Mononuclear cell (primary cell): ENCODE results near the gene RBM19. TPM values are rescaled to one million over a fixed set of nuclear protein-coding genes. Genes with fewer than 3 reads are reported as not detected.
"Not testable (repeated sequence)": the region's sequence is repeated elsewhere in the genome, so short reads cannot be mapped to it uniquely, and the experiment has no call there.

Experiments used
- H3K27me3 ChIP-seq: 2 replicates; pipeline ENCODE4 v1.6.0; 2011; ENCODE audit warnings: low read length, control low read depth; ENCODE audit not compliant: insufficient read depth
- H3K4me1 ChIP-seq: 2 replicates; pipeline ENCODE4 v1.5.1; 2011; ENCODE audit warnings: mild to moderate bottlenecking, low read length, control low read depth; ENCODE audit not compliant: insufficient read depth
- H3K4me3 ChIP-seq: 2 replicates; pipeline ENCODE4 v1.5.1; 2011; ENCODE audit warnings: mild to moderate bottlenecking, low read length, moderate library complexity
- H3K9me3 ChIP-seq: 2 replicates; pipeline ENCODE4 v1.5.1; 2011; ENCODE audit warnings: low read depth, mild to moderate bottlenecking, control low read depth, low read length
- total RNA-seq: library from RNA; depleted of rRNA; stranded (reverse); fragments of >200 nt; gene quantifications from one replicate; pipeline ENCODE4 v1.2.3, GENCODE V29; 2012

RBM19 gene
- total RNA-seq, 1 donor = 33.8 TPM

DNA sequence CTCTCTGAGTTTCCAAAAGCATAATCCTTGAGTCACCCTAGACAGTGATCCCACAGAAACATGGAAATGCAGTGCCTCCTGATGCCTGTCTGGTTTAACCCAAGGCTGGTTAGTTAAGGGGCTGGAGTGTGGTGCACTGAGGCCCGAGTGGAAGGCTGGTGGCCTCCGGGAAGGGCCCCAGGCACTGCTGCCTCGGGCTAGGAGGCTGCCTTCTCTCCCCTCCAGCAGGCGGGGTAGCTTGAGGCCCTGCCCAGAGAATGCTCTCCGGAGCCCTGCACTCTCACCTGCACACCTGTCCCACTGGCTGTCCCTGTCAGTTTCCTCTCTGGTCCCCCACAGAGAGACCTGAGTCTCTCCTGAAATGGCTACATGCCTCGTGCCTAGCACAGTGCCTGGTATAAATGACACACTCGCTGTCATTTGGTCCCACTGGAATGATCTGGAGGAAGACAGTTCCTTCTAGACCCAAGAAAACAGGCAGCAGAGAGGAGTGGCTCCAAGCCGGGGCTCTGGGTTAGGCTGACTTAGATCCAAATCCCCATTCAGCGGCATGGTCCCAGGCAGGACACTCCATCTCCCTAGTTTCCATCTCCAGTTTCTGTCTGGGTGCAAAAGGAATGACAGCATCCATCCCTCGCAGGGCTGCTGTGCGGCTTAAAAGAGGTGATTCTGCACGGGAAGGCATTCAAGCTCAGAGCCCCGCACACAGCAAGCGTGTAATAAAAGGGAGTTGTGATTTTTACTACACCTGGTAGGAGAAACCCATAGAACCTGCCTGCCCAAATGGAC, 54.0 kb downstream of the RBM19 start:
- H3K9me3 ChIP-seq = no peaks in the 10 kb centered on the region
- no peak overlapping the region for H3K4me3 ChIP-seq
- no peaks in the 10 kb centered on the region for H3K27me3 ChIP-seq
- H3K4me1 ChIP-seq = no peaks in the 10 kb centered on the region

GRCh38 chr12:113910751-113911272, 55.3 kb downstream of the RBM19 start:
- no peaks in the 10 kb centered on the region for H3K27me3 ChIP-seq
- H3K9me3 ChIP-seq = no peaks in the 10 kb centered on the region
- no peaks in the 10 kb centered on the region for H3K4me1 ChIP-seq
- H3K4me3 ChIP-seq = no peak overlapping the region

- H3K9me3 ChIP-seq = no peaks in the 10 kb centered on the region
- H3K4me1 ChIP-seq = no peaks in the 10 kb centered on the region
- no peaks in the 10 kb centered on the region for H3K27me3 ChIP-seq
- no peak overlapping the region for H3K4me3 ChIP-seq
These were observed 56.2 kb downstream of the RBM19 start for GRCh38 chr12:113909776-113910420.

DNA sequence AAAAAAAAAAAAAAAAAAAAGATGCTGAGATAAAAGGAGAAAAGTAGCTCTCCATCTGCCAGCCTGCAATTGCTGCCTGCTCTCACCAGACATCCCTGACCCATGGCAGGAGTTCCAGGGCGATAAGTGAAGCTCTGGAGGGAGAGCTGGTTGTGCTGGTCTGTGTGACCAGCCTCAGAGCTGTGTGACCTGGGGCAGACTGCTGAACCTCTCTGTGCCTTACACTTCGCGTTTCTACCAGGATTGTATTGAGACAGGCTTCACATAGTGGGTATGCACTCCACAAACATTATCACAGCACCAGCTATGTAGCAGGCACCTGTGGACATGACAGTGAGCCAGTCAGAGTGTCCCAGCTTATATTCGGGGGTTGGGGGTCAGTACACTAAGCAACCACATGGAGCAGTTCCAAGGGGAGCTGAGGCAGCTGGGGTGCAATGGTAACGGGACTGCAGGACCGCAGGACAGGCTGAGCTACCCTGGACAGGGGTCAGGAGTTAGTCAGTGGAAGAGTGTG, 57.5 kb downstream of the RBM19 start:
- Histone ChIP-seq H3K4me1 (no peaks in the 10 kb centered on the region), H3K4me3 (no peak overlapping the region), H3K27me3 (no peaks in the 10 kb centered on the region), H3K9me3 (no peaks in the 10 kb centered on the region)

DNA sequence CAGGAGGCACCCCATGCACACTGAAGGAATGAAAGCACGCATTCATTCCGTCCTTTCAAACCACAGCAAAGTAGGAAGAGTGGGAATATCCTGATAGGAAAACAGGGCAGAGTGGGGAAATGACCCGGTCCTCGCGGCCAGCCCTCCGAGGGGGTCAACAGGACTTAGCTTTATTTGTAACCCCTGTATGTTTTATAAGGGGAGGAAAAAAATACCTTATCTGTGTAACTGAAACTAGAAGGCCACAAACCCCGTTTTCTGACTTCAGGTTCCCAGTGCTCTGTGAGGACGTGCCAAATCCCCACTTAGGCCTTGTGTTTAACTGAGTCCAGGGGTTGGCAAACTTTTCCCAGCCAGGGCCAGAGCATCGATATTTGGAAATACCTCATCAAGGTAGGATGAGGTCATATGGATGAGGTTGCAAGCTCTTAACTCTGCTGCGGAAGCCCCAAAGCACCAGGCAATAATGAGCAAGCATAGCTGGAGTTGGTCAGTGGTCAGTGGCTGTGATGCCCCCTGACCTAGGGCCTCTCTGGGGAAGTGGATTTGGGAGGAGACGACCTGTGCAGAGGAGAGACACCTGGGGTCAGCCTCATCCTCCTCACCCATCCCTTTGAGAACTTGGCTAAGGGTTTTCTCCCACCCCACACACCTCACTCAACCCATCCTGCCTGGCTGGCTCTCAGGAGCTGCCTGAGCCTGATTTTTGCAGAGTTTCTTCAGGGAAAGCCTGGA, 58.5 kb downstream of the RBM19 start:
- H3K9me3 ChIP-seq = no peaks in the 10 kb centered on the region
- H3K4me3 ChIP-seq = no peak overlapping the region
- H3K27me3 ChIP-seq = no peaks in the 10 kb centered on the region
- no peaks in the 10 kb centered on the region for H3K4me1 ChIP-seq

DNA sequence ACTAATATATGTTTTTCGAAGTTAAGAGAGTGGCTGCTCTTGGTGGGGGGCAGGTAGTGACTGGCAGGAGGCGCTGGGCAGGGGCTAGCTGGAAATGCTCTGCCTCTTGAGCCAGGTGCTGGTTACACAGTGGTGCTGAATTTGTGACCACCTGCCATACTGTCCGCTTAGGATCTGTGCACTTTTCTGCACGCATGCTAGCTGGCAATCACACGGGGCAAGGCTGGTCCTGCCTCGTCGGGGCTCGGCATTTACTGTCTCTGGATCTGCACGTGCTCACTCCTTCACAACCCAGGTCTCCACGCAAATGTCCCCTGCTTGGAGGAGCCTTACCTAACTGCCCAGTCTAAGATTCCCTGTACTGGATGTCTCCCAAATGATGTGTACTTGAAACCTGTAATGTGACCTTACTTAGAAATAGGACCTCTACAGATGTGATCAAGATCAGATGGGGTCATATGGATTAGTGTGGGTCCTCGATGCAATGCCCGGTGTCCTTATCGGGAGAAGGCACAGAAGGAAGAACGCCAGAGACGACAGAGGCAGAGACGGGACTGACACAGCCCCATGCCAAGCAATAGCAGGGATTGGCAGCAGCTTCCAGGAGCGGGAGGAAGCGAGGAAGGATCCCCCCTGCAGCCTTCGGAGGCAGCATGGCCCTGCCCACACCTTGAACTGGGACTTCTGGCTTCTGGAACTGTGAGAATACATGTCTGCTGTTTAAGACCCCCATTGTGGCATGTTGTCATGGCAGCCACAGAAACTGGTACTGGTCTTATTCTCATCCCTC, 59.5 kb downstream of the RBM19 start:
- H3K4me1 ChIP-seq = no peaks in the 10 kb centered on the region
- H3K9me3 ChIP-seq = no peaks in the 10 kb centered on the region
- no peak overlapping the region for H3K4me3 ChIP-seq
- H3K27me3 ChIP-seq = no peaks in the 10 kb centered on the region

DNA sequence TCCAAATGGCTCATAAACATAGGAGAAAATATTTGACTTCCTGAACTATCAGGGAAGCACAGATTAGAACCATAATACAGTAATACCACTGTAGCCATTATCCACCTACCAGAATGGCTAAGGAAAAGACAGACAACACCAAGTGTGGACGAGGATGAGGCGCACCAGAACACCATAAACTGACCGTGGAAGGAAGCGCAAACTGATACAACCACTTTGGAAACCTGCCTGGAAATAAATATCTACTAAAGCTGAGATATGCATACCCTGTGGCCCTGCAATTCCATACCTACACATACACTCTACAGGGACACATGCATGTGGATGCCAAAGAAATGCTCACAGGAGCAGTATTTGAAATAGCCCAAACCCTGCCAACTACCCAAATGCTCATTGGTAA, 60.3 kb downstream of the RBM19 start:
- H3K9me3 ChIP-seq = no peaks in the 10 kb centered on the region
- H3K27me3 ChIP-seq = no peaks in the 10 kb centered on the region
- no peak overlapping the region for H3K4me3 ChIP-seq
- H3K4me1 ChIP-seq = no peaks in the 10 kb centered on the region

GRCh38 chr12:113903381-113903863, 62.7 kb downstream of the RBM19 start:
- Histone ChIP-seq H3K4me1 (no peaks in the 10 kb centered on the region), H3K27me3 (no peaks in the 10 kb centered on the region), H3K4me3 (no peak overlapping the region), H3K9me3 (no peaks in the 10 kb centered on the region)

DNA sequence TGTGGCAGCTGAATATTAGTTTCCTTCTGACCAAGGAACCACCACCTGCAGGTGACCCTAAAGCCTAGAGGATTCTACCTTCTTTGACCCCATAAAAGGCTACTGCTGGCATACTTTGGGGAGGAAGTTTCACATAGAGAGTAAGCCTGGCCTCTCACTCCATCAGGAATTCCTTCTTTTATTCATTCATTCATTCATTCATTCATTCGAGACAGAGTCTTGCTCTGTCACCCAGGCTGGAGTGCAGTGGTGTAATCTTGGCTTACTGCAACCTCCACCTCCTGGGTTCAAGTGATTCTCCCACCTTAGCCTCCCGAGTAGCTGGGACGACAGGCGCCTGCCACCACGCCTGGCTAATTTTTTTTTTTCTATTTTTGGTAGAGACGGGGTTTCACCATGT, 64.8 kb downstream of the RBM19 start:
- not testable (repeated sequence) for H3K9me3 ChIP-seq, H3K27me3 ChIP-seq, H3K4me3 ChIP-seq, H3K4me1 ChIP-seq

GRCh38 chr12:113900716-113901115, 65.4 kb downstream of the RBM19 start:
- Histone ChIP-seq H3K4me1 (no peaks in the 10 kb centered on the region), H3K4me3 (no peak overlapping the region), H3K9me3 (no peaks in the 10 kb centered on the region), H3K27me3 (no peaks in the 10 kb centered on the region)

- Histone ChIP-seq H3K27me3 (no peaks in the 10 kb centered on the region), H3K4me3 (no peak overlapping the region), H3K9me3 (no peaks in the 10 kb centered on the region), H3K4me1 (no peaks in the 10 kb centered on the region)
These were observed 66.3 kb downstream of the RBM19 start for GRCh38 chr12:113899561-113900471.

DNA sequence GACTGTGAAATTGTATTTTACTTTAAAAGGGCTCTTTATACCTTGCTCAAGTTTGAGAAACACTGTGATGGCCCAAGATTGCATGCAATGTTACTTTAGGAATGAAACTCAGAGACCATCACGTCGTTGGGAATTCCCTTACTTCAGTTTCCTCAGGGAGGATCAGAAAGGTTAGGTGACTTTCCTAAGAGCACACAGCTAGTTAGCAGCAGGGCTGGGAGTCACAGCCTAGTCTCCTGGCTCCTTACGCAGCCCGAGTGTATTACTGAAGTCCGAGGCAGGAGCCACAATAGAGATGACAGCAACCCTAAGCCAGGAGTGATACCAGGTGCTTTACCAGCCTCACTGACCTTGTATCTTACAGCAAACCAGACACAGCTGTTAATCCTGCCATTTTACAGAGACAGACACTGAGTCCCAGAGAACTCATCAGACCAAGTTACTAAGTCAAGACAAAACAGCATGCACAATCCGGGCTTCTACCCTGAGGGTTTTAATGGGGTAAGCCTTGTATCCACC, 67.0 kb downstream of the RBM19 start:
- H3K27me3 ChIP-seq = no peaks in the 10 kb centered on the region

DNA sequence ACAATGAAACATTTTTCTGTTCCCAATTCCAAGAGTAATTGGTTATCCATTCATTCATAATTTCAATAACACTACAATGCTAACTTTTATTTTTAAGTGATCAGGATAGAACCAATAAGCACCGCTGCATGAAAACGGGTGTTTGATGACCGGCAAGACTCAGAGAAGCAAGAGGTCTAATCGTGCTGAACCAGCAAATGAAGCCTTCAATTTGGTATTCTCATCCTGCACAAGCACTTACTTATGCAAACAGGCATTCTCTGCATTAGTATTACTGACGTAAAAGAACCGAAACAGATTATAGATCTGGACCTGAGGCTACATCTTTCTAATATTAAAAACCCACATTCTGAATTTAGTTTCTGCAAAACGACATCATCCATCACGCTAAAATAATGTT, 67.7 kb downstream of the RBM19 start:
- Histone ChIP-seq H3K9me3 (no peaks in the 10 kb centered on the region), H3K4me3 (no peak overlapping the region), H3K27me3 (no peaks in the 10 kb centered on the region), H3K4me1 (no peaks in the 10 kb centered on the region)

More for the DNA sequence above, 67.0 kb downstream of the RBM19 start:
- H3K9me3 ChIP-seq = no peaks in the 10 kb centered on the region
- no peak overlapping the region for H3K4me3 ChIP-seq
- H3K4me1 ChIP-seq = no peaks in the 10 kb centered on the region
